Measurements from ENCODE around the gene ANKDD1A.

Gene ANKDD1A

DNA sequence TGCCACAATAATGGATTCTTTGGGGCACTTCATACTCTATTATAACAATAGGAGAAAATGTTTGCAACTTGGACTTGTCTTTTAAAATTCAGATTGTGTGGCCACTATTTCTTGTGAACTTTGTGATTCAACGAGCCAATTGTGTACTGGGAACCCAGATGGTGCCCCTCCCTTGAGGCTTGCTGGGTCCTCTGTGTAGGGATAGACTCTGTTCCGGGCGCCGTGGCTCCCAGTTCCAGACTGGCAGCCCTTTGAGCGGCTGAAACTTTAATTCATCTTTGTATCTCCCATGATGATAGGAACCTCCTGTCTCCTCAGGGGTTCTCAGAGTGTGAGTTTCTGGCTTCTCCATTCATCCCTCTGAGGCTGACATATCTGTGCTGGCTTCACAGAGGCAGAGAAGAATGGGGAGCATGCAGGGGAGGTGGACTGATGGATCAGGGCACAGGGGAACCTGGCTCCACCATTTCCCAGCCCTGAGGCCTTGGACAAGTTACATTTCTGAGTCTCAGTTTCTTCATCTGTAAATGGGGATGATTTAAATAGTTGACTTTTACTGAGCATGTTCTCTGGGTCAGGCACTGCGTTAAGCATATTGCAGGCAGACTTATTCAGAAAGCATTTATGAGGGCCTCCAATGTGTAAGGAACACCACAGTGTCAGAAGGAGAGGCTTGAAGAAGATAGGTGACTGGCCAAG lies 15.2 kb upstream of the ANKDD1A start:
- DNase-seq, result no peak

GRCh38 chr15:64897345-64897985 lies 14.2 kb upstream of the ANKDD1A start:
- DNase-seq, result no peak

DNA sequence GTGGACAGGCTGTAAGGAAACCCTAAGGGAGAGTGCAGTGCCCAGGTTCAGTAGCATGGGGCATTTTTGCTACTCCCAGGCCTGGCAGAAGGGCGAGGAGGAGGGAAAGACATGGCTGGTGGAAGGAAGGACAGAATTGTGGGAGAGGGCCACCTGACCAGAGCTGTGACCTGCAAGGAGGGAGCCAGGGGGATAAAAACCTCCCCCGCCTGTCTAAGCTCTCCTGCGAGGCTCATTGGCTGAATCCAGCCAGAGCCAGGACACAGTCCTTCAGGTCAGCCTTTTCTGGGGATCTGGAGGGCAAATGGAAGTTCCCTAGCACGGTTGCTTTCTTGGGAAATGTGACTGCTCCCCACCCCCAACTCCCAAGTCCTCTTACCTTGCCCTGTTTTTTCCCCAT lies 13.3 kb upstream of the ANKDD1A start:
- no peak for DNase-seq

- no peak for DNase-seq
Observed at GRCh38 chr15:64901141-64901540, 10.6 kb upstream of the ANKDD1A start.

DNA sequence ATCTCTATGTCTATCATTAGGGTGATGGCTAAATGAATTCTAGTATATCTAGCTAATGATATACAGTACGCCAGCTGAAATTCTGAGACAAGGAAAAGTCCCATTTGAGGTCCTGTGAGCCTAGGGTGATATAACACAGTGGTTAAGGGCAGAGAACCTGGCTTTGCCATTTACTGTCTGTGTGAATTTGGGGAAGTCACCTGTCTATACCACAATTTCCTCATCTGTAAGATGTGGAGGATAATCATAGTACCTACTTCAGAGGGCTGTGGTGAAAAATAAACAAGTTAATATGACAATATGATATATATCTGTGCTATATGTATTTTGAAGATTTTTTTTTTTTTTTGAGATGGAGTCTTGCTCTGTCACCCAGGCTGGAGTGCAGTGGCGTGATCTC lies 9.8 kb upstream of the ANKDD1A start:
- no peak for DNase-seq

GRCh38 chr15:64902863-64903262 lies 8.8 kb upstream of the ANKDD1A start:
- no peak for DNase-seq

GRCh38 chr15:64903326-64903950 lies 8.3 kb upstream of the ANKDD1A start:
- no peak for DNase-seq

DNA sequence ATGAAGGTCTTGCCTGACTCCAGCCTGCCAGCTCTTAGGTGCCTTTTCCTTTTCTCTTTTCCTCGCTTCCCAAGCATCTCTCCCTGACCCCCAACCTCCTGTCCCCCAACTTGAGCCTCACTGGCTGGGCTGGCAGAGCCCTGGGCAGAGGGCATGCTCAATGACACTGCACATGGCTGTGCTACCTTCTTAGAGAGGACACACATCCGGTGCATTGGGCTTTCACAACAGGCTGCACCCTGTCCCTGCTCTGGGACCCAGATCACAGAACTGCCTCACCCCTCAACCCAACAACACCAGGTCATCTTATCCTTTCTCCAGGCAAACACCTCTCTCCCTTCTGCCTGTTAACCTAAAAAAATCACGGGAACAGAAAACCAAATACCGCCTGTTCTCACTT lies 7.5 kb upstream of the ANKDD1A start:
- DNase-seq, result no peak

DNA sequence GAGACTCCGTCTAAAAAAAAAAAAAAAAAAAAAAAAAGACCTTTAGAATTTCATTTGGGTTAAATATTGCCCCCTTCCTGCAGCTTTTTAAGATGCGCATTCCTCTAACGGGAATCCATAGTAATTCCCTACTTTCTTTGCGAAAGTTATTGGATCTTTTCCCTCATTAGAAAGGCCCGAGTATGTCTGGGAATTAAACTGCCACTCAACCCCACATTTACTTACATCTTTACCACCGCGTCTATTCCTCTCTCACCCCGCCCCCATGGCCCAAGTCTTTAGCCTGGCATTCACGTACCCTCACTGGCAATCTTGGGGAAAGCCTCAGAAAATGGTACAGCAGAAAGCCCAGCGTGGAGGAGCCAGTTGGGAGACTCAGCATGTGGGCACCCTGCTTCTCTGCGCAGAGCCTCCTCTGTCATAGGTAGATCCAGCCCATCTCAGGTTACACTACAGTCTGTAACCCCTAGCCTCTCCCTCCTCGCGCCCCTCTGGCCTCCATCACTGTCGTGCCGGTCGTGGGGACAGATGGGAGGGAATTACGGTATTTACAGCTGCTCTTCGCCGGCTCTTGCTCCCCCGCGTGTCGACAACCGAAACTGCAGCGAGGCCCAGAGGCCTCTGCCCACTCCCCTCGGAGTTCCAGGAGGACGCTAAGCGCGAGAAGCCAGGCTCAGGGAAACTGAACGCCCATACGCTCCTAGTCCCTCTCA lies 6.4 kb upstream of the ANKDD1A start:
- peak; percentile 95 for DNase-seq

GRCh38 chr15:64905941-64906340 lies 5.8 kb upstream of the ANKDD1A start:
- no peak for DNase-seq

- no peak for DNase-seq
Observed at GRCh38 chr15:64906402-64906801, 5.3 kb upstream of the ANKDD1A start.

GRCh38 chr15:64907991-64908390 lies 3.7 kb upstream of the ANKDD1A start:
- no peak for DNase-seq

DNA sequence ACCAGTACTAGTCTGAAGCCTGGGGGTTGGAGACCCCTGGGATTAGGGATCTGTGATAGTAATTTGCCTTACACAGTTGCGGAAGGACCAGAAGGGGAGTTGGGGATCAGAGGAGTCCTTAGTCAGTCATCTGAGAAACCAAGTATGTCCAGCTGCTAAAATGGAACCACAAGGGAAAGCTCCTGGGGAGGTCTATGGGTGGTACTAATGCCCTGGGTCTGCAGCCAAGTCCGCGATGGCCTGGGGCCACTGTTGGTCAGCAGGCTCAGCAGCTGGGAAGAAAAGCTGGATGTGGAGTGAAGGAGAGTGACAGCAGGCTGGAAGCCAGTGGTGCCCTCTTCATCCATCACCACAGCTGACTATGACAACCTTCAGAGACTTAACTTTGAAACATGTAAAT lies 2.2 kb upstream of the ANKDD1A start:
- no peak for DNase-seq

DNA sequence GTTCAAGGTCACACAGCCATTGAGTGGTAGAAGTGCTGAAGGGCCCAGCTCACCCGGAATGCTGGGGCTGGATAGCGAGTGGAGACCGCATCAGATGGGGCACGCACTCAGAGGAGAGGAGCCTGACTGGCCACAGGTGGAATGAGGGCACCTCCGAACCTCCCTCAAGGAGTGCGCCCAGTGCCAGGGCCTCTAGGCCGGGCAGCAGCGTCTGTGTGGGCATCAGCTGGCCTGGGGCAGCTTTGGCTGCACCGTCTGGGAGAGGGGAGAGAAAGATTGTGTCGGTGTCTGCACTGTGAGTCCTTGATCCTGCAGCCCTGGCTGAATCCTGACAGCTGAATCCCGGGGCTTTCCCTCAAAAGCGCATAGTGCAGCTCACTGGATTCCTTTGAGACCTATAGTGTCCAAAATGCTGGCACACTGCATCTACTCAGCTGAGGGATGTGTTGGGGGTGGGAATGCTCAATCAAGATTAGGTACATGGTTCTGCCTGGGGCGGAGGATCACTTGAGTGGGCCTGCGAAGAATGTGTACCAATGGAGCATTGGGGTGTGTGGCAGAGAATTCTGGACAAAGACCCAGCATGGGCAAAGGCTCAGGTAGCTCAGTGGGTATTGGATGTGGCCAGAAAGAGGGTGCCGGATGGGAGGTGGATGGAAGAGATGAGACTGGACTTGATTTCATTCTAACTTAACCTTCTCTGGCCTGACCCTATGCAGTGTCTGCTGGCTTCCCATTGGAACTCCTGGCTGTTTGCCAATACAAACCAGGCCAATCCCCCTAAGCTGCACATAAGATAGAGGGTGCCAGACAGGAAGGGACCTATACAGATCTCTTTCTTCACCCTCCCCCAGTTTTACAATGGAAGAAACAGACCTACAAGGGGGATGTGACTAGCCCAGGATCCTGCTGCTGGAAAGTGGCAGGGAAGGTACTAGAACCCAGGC lies 950 bp downstream of the ANKDD1A start:
- no peak for DNase-seq

DNA sequence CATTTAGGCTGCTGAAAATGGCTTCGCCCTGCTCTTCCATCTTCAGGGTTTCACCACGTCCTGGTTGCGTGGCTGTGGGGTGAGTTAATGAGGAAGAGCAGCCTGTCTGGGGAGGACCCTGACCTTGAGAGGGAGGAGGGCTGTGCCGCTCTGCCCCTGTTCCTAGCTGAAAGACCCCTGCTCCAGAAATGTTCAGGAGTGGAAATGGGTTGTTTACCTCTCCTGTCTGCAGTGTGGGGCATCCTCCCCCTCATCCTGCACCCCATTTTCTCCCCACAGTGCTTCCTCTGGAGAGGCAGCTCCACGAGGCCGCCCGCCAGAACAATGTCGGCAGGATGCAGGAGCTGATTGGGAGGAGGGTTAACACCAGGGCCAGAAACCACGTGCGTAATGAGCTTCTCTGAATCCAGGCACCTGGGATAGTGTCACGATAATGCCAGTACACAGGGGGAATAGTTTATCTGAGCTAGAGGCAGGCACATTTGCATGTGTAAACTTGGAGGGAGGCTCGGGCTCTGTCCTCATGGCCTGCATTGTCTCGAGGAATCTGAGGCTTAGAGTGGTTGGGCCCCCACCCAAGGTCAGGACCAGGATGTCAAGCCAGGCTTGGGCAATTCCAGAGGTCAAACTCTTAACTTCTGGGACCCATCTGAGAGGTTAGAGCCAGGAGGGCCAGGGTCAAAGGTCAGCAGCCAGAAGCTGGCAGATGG lies 4.0 kb downstream of the ANKDD1A start:
- DNase-seq, result no peak

DNA sequence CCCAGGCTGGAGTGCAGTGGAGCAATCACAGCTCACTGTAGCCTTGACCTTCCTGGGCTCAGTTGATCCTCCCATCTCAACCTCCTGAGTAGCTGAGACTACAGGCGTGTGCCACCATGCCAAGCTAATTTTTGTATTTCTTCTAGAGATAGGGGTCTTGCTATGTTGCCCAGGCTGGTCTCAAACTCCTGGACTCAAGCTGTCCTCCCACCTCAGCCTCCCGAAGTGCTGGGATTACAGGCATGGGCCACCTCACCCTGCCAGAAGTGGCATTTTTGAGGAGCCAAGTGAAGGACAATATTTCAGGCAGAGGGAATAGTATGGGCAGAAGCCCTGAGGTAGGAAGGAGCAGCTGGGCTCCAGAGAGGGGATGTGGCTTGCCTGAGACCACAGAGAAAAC lies 4.7 kb downstream of the ANKDD1A start:
- DNase-seq, result no peak

DNA sequence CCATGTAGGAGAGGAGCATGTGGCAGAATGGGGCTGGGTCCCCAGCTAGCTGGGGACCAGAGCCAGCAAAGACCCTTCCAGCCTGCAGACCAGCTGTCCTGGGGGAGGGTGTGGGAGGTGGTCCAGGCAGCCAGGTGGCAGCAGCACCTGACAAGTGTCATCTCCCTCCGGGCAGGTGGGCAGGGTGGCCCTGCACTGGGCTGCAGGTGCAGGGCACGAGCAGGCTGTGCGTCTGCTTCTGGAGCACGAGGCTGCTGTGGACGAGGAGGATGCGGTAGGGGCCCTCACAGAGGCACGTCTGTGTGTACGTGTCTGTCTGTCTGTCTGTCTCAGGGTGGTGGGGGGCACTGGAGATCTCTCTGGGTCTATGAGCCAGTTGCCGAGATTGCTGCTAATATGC lies 5.5 kb downstream of the ANKDD1A start:
- DNase-seq, result no peak

GRCh38 chr15:64919721-64920120 lies 8.0 kb downstream of the ANKDD1A start:
- DNase-seq, result no peak

DNA sequence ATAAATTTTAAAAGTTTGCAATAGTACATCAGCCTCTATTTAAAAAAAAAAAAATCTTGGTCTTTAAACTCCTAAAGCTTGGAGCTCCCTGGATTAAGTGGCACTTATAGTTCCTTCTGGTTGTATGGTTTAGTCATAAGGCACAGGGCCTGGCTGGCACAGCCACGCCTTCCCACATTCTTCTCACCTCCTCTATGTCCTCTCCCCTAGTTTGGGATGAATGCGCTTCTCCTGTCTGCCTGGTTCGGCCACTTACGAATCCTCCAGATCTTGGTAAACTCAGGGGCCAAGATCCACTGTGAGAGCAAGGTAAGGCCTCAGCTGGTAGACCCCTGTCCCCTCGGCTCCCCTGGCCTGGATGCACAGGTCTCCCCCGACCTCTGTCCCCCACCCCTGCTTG lies 10.0 kb downstream of the ANKDD1A start:
- DNase-seq, result no peak

DNA sequence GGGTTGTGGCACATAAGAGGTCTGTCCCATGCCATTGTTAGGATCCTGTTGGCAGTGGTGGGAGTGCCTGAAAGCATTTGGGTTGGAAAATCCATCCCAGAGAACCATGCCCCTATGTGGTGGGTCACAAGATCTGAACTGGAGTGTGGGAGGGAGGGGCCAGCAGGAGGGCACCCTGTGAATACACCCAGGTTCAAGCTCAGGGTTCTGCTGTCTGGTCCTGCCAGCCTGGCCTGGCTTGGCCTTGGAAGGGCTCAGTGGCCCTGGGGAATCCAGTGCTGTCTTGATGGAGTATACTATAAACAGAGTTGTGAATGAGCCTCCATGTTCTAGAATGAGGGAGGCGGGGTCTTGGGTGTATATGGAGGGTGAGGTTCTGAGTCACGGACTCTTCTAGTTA lies 11.8 kb downstream of the ANKDD1A start:
- DNase-seq, result no peak

DNA sequence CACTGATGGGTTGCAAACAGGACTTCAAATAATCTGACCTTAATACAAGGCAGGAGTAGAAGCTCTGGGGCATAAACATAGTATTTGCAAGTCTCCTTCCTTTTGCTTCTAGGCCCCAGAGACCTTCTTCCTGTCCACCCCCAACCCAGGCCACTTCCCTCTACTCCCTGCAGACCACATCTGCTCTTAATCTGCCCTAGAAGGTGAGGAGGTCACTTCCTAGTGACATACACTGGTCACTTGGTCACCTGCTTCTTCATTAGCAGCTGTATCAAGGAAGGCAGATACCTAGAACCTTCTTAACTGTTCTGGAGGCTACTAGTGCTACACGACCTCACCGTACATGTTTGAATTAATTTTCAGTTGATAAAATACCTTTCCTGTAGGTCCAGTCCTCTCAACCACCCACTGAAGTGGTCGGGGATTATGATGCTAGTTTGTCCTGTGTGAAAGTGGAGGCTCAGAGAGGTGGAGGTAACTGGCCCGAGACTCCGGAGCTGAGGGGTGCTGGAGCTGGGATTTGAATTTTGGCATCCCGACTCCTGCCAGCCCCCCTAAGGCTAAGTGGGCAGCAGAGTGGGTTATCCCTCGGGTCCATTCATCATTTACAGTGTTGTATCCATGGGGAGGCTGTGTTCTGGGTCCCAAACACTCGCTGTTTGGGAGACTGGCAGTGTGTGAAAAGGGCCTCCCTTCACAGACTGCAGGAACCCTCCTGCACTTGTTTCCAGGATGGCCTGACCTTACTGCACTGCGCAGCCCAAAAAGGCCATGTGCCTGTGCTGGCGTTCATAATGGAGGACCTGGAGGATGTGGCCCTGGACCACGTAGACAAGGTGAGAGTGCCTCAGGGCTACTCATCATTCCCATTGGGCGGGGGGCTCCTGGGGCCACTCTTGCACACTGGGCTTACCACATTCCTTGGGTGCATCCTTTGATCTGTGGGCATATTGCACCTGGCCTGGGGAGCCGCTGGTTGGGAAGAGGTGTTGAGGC lies 13.9 kb downstream of the ANKDD1A start:
- no peak for DNase-seq

All from NCI-H524 treated with DMSO at 0.1 percent for 48 hours (cell line).